NK-92 (cell line): Measurements from ENCODE around the gene NCAPG.
"Not testable (repeated sequence)": the region's sequence is repeated elsewhere in the genome, so short reads cannot be mapped to it uniquely, and the experiment has no call there.

Source experiments
- DNase-seq: peaks from one replicate; lab custom pipeline; 2025; ENCODE audit not compliant: unreplicated experiment; lab: John Stamatoyannopoulos, UW

NCAPG gene

GRCh38 chr4:17787315-17787714, 23.5 kb upstream of the NCAPG start:
- DNase-seq = no peak

GRCh38 chr4:17788956-17789355, 21.8 kb upstream of the NCAPG start:
- DNase-seq = no peak

GRCh38 chr4:17794730-17795129, 16.0 kb upstream of the NCAPG start:
- DNase-seq = no peak

GRCh38 chr4:17797808-17798207, 13.0 kb upstream of the NCAPG start:
- no peak for DNase-seq

GRCh38 chr4:17805580-17806155, 5.1 kb upstream of the NCAPG start:
- no peak for DNase-seq

- DNase-seq = no peak
Measured at GRCh38 chr4:17807446-17807845, 3.3 kb upstream of the NCAPG start.

- no peak for DNase-seq
Measured at GRCh38 chr4:17809667-17810066, 1.1 kb upstream of the NCAPG start.

GRCh38 chr4:17811078-17811603, 362 bp downstream of the NCAPG start:
- no peak for DNase-seq

GRCh38 chr4:17812125-17812524, 1.3 kb downstream of the NCAPG start:
- DNase-seq = no peak

- no peak for DNase-seq
Measured at GRCh38 chr4:17812801-17813200, 2.0 kb downstream of the NCAPG start.

- DNase-seq = no peak
Measured at GRCh38 chr4:17814140-17814539, 3.4 kb downstream of the NCAPG start.

- DNase-seq = no peak
Measured at GRCh38 chr4:17816142-17816541, 5.4 kb downstream of the NCAPG start.

GRCh38 chr4:17817027-17817426, 6.2 kb downstream of the NCAPG start:
- DNase-seq = no peak

GRCh38 chr4:17823871-17824669, 13.3 kb downstream of the NCAPG start:
- DNase-seq = no peak

GRCh38 chr4:17846266-17846665, 35.5 kb downstream of the NCAPG start:
- no peak for DNase-seq

- DNase-seq = not testable (repeated sequence)
Measured at GRCh38 chr4:17850295-17850694, 39.5 kb downstream of the NCAPG start.

- no peak for DNase-seq
Measured at GRCh38 chr4:17851959-17852358, 41.2 kb downstream of the NCAPG start.

- no peak for DNase-seq
Measured at GRCh38 chr4:17854036-17854435, 43.3 kb downstream of the NCAPG start.

- no peak for DNase-seq
Measured at GRCh38 chr4:17859793-17860406, 49.1 kb downstream of the NCAPG start.

- not testable (repeated sequence) for DNase-seq
Measured at GRCh38 chr4:17861906-17862305, 51.1 kb downstream of the NCAPG start.

GRCh38 chr4:17865866-17866363, 55.1 kb downstream of the NCAPG start:
- DNase-seq = no peak

- no peak for DNase-seq
Measured at GRCh38 chr4:17866810-17867209, 56.0 kb downstream of the NCAPG start.
